Measurements from ENCODE around the gene PAQR7.

PAQR7 gene

DNA sequence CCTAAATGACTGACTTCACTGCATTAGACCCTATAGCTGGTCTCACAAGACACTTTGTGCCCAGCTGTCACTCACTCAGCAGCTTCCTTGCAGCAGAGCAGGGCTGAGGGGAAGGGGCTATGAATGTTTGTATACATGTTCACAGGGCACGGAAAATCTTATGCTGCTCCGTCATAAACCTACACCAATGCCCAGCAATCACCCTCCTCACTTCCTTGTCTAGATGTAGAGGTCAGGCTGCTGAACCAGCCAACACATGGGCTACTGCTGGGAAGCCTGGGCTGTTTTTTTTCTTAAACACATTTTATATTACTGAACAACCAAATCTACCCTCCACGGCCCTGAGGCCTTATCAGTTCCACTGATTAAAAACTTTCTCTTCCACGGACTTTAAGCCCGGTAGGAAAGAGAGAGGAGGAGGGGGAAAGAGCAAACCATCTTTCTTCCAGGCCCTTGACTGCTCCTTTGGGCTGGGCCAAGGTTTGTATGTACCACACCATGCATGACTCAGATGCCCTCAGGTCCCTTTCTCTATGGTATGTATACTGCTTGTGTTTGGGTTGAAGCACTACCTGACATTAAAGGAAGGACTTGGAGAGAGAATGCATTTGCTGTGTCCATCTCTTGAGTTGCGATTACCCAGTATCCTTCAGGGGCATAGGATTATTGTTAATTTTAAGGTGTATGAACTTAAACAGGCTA lies 43.0 kb downstream of the PAQR7 start:
- no peaks in the 10 kb centered on the region for H3K9me2 ChIP-seq (ENCODE audit: low read depth, low read length)
- H3K36me3 ChIP-seq (ENCODE audit: insufficient read depth, low read length) = peaks cover 90% of the 10 kb centered on the region
- no peaks in the 10 kb centered on the region for H3F3A ChIP-seq (ENCODE audit: insufficient read depth, low read length)
- H3K27ac ChIP-seq (ENCODE audit: low read depth, low read length, poor library complexity, severe bottlenecking) = no peak overlapping the region
- H3K27me3 ChIP-seq (ENCODE audit: insufficient read depth, low read length) = no peaks in the 10 kb centered on the region
- no peak overlapping the region for H2AFZ ChIP-seq (ENCODE audit: low read length)
- H3K9ac ChIP-seq (ENCODE audit: low read length) = no peak overlapping the region
- no peak overlapping the region for H3K4me2 ChIP-seq (ENCODE audit: low read length)
- H3K79me2 ChIP-seq (ENCODE audit: insufficient read depth, low read length) = no peaks in the 10 kb centered on the region
- no peaks in the 10 kb centered on the region for H4K20me1 ChIP-seq (ENCODE audit: insufficient read depth, low read length)
- no peaks in the 10 kb centered on the region for H3K4me1 ChIP-seq (ENCODE audit: insufficient read depth, low read length, severe bottlenecking)
- no peaks in the 10 kb centered on the region for H3K9me3 ChIP-seq (ENCODE audit: low read length)
- H3K4me3 ChIP-seq (ENCODE audit: low read depth, low read length, poor library complexity, severe bottlenecking) = no peak overlapping the region
- TF ChIP-seq, protein P1, sequence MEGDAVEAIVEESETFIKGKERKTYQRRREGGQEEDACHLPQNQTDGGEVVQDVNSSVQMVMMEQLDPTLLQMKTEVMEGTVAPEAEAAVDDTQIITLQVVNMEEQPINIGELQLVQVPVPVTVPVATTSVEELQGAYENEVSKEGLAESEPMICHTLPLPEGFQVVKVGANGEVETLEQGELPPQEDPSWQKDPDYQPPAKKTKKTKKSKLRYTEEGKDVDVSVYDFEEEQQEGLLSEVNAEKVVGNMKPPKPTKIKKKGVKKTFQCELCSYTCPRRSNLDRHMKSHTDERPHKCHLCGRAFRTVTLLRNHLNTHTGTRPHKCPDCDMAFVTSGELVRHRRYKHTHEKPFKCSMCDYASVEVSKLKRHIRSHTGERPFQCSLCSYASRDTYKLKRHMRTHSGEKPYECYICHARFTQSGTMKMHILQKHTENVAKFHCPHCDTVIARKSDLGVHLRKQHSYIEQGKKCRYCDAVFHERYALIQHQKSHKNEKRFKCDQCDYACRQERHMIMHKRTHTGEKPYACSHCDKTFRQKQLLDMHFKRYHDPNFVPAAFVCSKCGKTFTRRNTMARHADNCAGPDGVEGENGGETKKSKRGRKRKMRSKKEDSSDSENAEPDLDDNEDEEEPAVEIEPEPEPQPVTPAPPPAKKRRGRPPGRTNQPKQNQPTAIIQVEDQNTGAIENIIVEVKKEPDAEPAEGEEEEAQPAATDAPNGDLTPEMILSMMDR (IDR thresholded peaks at IDR 0.05; ENCODE audit: low read length) = no peak
- TF ChIP-seq EZH2 (IDR thresholded peaks at IDR 0.05; ENCODE audit: borderline replicate concordance, low read length) = no peak

DNA sequence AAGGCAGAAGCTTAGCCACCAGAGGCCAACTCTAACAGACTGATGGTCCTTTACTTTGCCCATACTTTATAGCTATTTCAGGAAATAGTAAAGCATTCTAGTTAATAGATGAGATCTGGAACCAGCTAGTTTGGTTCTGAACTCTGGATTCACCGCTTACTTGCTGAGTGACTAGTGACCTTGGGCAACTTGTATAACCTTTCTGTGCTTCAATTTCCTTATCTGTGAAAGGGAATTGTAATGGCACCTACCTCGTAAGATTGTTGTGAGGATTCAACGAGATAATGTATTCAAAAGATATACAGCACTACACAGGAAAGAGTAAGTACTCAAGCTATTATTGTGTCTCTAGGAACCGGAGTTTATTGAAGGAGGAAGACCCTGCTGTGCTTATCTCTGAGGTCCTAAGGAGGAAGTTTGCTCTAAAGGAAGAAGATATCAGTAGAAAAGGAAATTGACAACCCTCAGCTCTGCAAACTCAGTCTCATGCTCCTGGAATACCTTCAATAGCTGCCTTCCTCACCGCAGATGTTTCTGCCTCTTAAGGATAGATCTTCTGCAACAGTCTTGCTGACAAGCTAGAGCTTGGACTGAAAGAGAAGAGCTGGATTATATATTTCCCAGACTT lies 43.8 kb downstream of the PAQR7 start:
- H3K9ac ChIP-seq (ENCODE audit: low read length) = no peak overlapping the region
- H3K9me2 ChIP-seq (ENCODE audit: low read depth, low read length) = no peaks in the 10 kb centered on the region
- H3F3A ChIP-seq (ENCODE audit: insufficient read depth, low read length) = no peaks in the 10 kb centered on the region
- no peak overlapping the region for H3K4me3 ChIP-seq (ENCODE audit: low read depth, low read length, poor library complexity, severe bottlenecking)
- H2AFZ ChIP-seq (ENCODE audit: low read length) = no peak overlapping the region
- H3K36me3 ChIP-seq (ENCODE audit: insufficient read depth, low read length) = peaks cover 89% of the 10 kb centered on the region
- no peak overlapping the region for H3K4me2 ChIP-seq (ENCODE audit: low read length)
- no peaks in the 10 kb centered on the region for H3K79me2 ChIP-seq (ENCODE audit: insufficient read depth, low read length)
- no peaks in the 10 kb centered on the region for H4K20me1 ChIP-seq (ENCODE audit: insufficient read depth, low read length)
- H3K4me1 ChIP-seq (ENCODE audit: insufficient read depth, low read length, severe bottlenecking) = no peaks in the 10 kb centered on the region
- TF ChIP-seq EZH2 (IDR thresholded peaks at IDR 0.05; ENCODE audit: borderline replicate concordance, low read length) = no peak
- TF ChIP-seq, protein P1 (IDR thresholded peaks at IDR 0.05; ENCODE audit: low read length) = no peak
- no peaks in the 10 kb centered on the region for H3K9me3 ChIP-seq (ENCODE audit: low read length)
- no peak overlapping the region for H3K27ac ChIP-seq (ENCODE audit: low read depth, low read length, poor library complexity, severe bottlenecking)
- no peaks in the 10 kb centered on the region for H3K27me3 ChIP-seq (ENCODE audit: insufficient read depth, low read length)

GRCh38 chr1:25829046-25829445 lies 46.5 kb downstream of the PAQR7 start:
- Histone ChIP-seq H3K4me2 (ENCODE audit: low read length) (no peak overlapping the region), H3K4me1 (ENCODE audit: insufficient read depth, low read length, severe bottlenecking) (no peaks in the 10 kb centered on the region), H3K27me3 (ENCODE audit: insufficient read depth, low read length) (no peaks in the 10 kb centered on the region), H3K79me2 (ENCODE audit: insufficient read depth, low read length) (no peaks in the 10 kb centered on the region), H3K9me3 (ENCODE audit: low read length) (no peaks in the 10 kb centered on the region), H2AFZ (ENCODE audit: low read length) (no peak overlapping the region), H3K9me2 (ENCODE audit: low read depth, low read length) (no peaks in the 10 kb centered on the region), H3K36me3 (ENCODE audit: insufficient read depth, low read length) (peaks cover 73% of the 10 kb centered on the region), H3K27ac (ENCODE audit: low read depth, low read length, poor library complexity, severe bottlenecking) (no peak overlapping the region), H3F3A (ENCODE audit: insufficient read depth, low read length) (no peaks in the 10 kb centered on the region), H3K9ac (ENCODE audit: low read length) (no peak overlapping the region), H4K20me1 (ENCODE audit: insufficient read depth, low read length) (no peaks in the 10 kb centered on the region), H3K4me3 (ENCODE audit: low read depth, low read length, poor library complexity, severe bottlenecking) (no peak overlapping the region)
- no peak for TF ChIP-seq EZH2 (IDR thresholded peaks at IDR 0.05; ENCODE audit: borderline replicate concordance, low read length)
- TF ChIP-seq, protein P1 (IDR thresholded peaks at IDR 0.05; ENCODE audit: low read length) = no peak

Measured in OCI-LY1 (cell line).